ENCODE data around the gene SORBS1.

Gene SORBS1

GRCh38 chr10:95411635-95412034 is 149.5 kb downstream of the SORBS1 start:
- H3K4me1 ChIP-seq = peaks cover 0 to 100% (median 73%) of the 10 kb centered on the region in 4 donors
- intact Hi-C loops (cut with DNase I; ENCODE audit: low total_unique reads) = no loop called here
- H3K27me3 ChIP-seq = no peaks in the 10 kb centered on the region
- peaks cover 27 to 49% (median 40%) of the 10 kb centered on the region in 3 donors for H3K36me3 ChIP-seq
- no peak for TF ChIP-seq CTCF (IDR thresholded peaks at IDR 0.05)
- no peak for DNase-seq
- no peaks in the 10 kb centered on the region for H3K9me3 ChIP-seq
- peak overlapping the region; percentile 87 to 91 for H3K27ac ChIP-seq
- H3K4me3 ChIP-seq = no peak overlapping the region

- H3K27ac ChIP-seq = peak overlapping the region; percentile 84 to 91
- peaks cover 40 to 68% (median 57%) of the 10 kb centered on the region in 3 donors for H3K36me3 ChIP-seq
- DNase-seq = no peak
- no peak overlapping the region for H3K4me3 ChIP-seq
- H3K4me1 ChIP-seq = peaks cover 0 to 100% (median 66%) of the 10 kb centered on the region in 4 donors
- no peaks in the 10 kb centered on the region for H3K27me3 ChIP-seq
- no peaks in the 10 kb centered on the region for H3K9me3 ChIP-seq
- intact Hi-C loops (cut with DNase I; ENCODE audit: low total_unique reads) = no loop called here
- no peak for TF ChIP-seq CTCF (IDR thresholded peaks at IDR 0.05)
Observed at GRCh38 chr10:95408983-95409873, 151.9 kb downstream of the SORBS1 start.

- Histone ChIP-seq H3K4me1 (peaks cover 0 to 100% (median 59%) of the 10 kb centered on the region in 4 donors), H3K9me3 (no peaks in the 10 kb centered on the region), H3K27ac (peak overlapping the region; percentile 84 to 91), H3K27me3 (no peaks in the 10 kb centered on the region), H3K36me3 (peaks cover 43 to 71% (median 62%) of the 10 kb centered on the region in 3 donors), H3K4me3 (no peak overlapping the region)
- DNase-seq = peak in 1 of 2 donors; percentile 63
- no peak for TF ChIP-seq CTCF (IDR thresholded peaks at IDR 0.05)
- intact Hi-C loops (cut with DNase I; ENCODE audit: low total_unique reads) = no loop called here
Observed at GRCh38 chr10:95408148-95408960, 152.8 kb downstream of the SORBS1 start.

- TF ChIP-seq CTCF (IDR thresholded peaks at IDR 0.05) = no peak
- peak overlapping the region; percentile 84 to 91 for H3K27ac ChIP-seq
- H3K4me1 ChIP-seq = peaks cover 0 to 100% (median 53%) of the 10 kb centered on the region in 4 donors
- H3K36me3 ChIP-seq = peaks cover 51 to 71% (median 64%) of the 10 kb centered on the region in 3 donors
- no peak for DNase-seq
- no peak overlapping the region for H3K4me3 ChIP-seq
- no peaks in the 10 kb centered on the region for H3K27me3 ChIP-seq
- no peaks in the 10 kb centered on the region for H3K9me3 ChIP-seq
- intact Hi-C loops (cut with DNase I; ENCODE audit: low total_unique reads) = no loop called here
Observed at GRCh38 chr10:95407546-95407945, 153.6 kb downstream of the SORBS1 start.

GRCh38 chr10:95406651-95407280 is 154.4 kb downstream of the SORBS1 start:
- H3K4me3 ChIP-seq = no peak overlapping the region
- peak; percentile 86 to 94 for DNase-seq
- peaks cover 0 to 100% (median 56%) of the 10 kb centered on the region in 4 donors for H3K4me1 ChIP-seq
- H3K36me3 ChIP-seq = peaks cover 58 to 73% (median 71%) of the 10 kb centered on the region in 3 donors
- intact Hi-C loops (cut with DNase I; ENCODE audit: low total_unique reads) = no loop called here
- TF ChIP-seq CTCF (IDR thresholded peaks at IDR 0.05) = no peak
- peak overlapping the region; percentile 84 to 91 for H3K27ac ChIP-seq
- no peaks in the 10 kb centered on the region for H3K9me3 ChIP-seq
- H3K27me3 ChIP-seq = no peaks in the 10 kb centered on the region
